Measurements from ENCODE around the gene ZMYM4. TPM values are rescaled to one million over a fixed set of nuclear protein-coding genes. Genes with fewer than 3 reads are reported as not detected.
A peak's percentile ranks its signal among the peaks of the same experiment; 100 is the strongest.

The ZMYM4 gene
- total and polyA plus RNA-seq, 4 donors: 9.0 to 63.8 (median 21.7) TPM

DNA sequence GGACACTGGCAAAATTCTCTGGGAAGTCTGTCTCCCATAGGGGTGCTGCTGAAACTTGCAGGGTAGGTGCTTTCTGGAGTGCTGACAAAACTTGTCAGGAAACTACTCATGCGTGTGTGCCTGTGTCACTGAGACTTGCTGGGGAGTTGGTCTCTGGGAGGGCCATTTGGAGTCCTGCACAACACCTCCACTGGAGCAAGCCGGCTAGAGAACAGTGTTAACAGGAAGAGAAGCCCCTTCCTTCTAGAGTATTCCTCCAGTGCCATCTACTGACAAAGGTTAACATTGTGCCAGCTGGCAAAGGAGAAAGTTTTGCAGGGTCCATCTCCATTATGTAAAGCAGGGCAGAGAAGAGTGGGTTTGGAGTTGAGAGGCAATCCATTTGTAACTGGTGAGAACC, 30.0 kb downstream of the ZMYM4 start:
- TF ChIP-seq, protein P1, sequence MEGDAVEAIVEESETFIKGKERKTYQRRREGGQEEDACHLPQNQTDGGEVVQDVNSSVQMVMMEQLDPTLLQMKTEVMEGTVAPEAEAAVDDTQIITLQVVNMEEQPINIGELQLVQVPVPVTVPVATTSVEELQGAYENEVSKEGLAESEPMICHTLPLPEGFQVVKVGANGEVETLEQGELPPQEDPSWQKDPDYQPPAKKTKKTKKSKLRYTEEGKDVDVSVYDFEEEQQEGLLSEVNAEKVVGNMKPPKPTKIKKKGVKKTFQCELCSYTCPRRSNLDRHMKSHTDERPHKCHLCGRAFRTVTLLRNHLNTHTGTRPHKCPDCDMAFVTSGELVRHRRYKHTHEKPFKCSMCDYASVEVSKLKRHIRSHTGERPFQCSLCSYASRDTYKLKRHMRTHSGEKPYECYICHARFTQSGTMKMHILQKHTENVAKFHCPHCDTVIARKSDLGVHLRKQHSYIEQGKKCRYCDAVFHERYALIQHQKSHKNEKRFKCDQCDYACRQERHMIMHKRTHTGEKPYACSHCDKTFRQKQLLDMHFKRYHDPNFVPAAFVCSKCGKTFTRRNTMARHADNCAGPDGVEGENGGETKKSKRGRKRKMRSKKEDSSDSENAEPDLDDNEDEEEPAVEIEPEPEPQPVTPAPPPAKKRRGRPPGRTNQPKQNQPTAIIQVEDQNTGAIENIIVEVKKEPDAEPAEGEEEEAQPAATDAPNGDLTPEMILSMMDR (IDR thresholded peaks at IDR 0.05; ENCODE audit: control extremely low read depth, extremely low read depth): peak; percentile 12
- no peak for ATAC-seq (ENCODE audit: insufficient read depth, low FRiP score)
- peak; percentile 23 to 72 (median 68) for DNase-seq
- Histone ChIP-seq H3K4me1 (ENCODE audit: control insufficient read depth in 5 of 5, insufficient read depth in 5 of 5, low read length in 5 of 5) (peaks cover 0 to 8% (median 0%) of the 10 kb centered on the region in 5 donors), H3K27ac (ENCODE audit: low read depth in 1 of 2, low read length in 1 of 2) (no peak overlapping the region), H3K9ac (ENCODE audit: insufficient read depth in 1 of 2, low read length in 2 of 2) (no peak overlapping the region), H3K4me3 (no peak overlapping the region), H3K9me3 (ENCODE audit: control insufficient read depth in 4 of 4, insufficient read depth in 3 of 4, low read length in 3 of 4) (no peaks in the 10 kb centered on the region), H3K27me3 (ENCODE audit: control insufficient read depth in 3 of 3, insufficient read depth in 3 of 3, low read length in 2 of 3) (no peaks in the 10 kb centered on the region), H3K36me3 (ENCODE audit: control insufficient read depth in 4 of 4, insufficient read depth in 4 of 4, low read length in 4 of 4) (peaks cover 3 to 8% (median 4%) of the 10 kb centered on the region in 4 donors)
- 14 to 21% methylated on average over 2 of the region's 2 CpGs for WGBS, 2 donors

DNA sequence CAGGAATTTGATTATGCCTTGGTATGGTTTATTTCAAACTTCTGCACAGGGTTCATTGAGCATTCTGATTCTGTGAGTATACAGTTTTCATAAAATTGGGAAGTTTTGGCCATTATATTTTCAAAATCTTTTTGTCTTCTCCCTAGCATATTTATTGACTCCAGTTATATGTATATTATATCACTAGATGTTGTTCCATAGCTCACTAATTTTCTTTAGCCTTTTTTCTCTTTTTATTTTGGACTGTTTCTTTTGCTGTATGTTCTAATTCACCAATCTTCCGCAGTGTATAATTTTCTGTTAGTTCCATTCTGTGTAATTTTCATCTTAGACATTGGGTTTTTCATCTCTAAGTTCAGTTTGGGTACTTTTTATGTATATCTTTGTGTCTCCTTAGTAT, 31.9 kb downstream of the ZMYM4 start:
- no peak overlapping the region for H3K9ac ChIP-seq (ENCODE audit: insufficient read depth in 1 of 2, low read length in 2 of 2)
- H3K4me3 ChIP-seq: no peak overlapping the region
- peaks cover 0 to 8% (median 0%) of the 10 kb centered on the region in 5 donors for H3K4me1 ChIP-seq (ENCODE audit: control insufficient read depth in 5 of 5, insufficient read depth in 5 of 5, low read length in 5 of 5)
- H3K27ac ChIP-seq (ENCODE audit: low read depth in 1 of 2, low read length in 1 of 2): no peak overlapping the region
- DNase-seq: no peak
- H3K9me3 ChIP-seq (ENCODE audit: control insufficient read depth in 4 of 4, insufficient read depth in 3 of 4, low read length in 3 of 4): no peaks in the 10 kb centered on the region
- H3K27me3 ChIP-seq (ENCODE audit: control insufficient read depth in 3 of 3, insufficient read depth in 3 of 3, low read length in 2 of 3): no peaks in the 10 kb centered on the region
- WGBS, 2 donors: 92 to 97% methylated on average over 1 of the region's 1 CpG
- H3K36me3 ChIP-seq (ENCODE audit: control insufficient read depth in 4 of 4, insufficient read depth in 4 of 4, low read length in 4 of 4): peaks cover 0 to 8% (median 4%) of the 10 kb centered on the region in 4 donors
- ATAC-seq (ENCODE audit: insufficient read depth, low FRiP score): no peak
- TF ChIP-seq, protein P1 (IDR thresholded peaks at IDR 0.05; ENCODE audit: control extremely low read depth, extremely low read depth): no peak

DNA sequence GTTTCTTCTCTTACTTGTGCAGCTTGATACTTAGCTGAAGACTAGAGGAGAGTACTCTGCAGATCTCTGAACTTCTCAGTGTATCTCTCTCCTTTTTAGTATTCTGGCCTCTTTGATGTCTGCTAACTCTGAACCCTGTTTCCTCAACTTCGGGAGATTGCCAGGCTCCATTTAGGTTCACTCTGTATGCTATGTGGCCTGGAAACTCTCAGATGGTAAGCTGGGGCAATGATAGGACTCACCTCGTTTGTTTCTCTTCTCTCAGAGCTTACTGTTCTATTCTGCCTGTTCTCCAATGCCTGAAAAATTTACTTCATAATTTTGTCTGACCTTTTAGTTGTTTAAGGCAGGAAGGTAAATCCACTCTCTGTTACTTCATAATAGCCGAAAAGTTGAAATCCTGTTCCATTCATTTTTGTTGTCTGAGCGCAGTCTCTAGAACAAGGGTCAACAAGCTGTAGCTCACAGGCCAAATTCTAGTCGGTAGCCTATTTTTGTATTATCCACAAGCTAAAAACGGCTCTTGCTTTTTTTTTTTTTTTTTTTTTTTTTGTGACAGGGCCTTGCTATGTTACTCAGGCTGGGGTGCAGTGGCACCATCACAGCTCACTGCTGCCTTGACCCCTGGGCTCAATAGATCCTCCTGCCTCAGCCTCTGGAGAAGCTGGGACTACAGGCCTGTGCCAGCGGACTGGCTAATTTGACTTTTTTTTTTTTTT, 33.3 kb downstream of the ZMYM4 start:
- H3K9me3 ChIP-seq (ENCODE audit: control insufficient read depth in 4 of 4, insufficient read depth in 3 of 4, low read length in 3 of 4): no peaks in the 10 kb centered on the region
- ATAC-seq (ENCODE audit: insufficient read depth, low FRiP score): no peak
- TF ChIP-seq, protein P1 (IDR thresholded peaks at IDR 0.05; ENCODE audit: control extremely low read depth, extremely low read depth): no peak
- H3K27me3 ChIP-seq (ENCODE audit: control insufficient read depth in 3 of 3, insufficient read depth in 3 of 3, low read length in 2 of 3): no peaks in the 10 kb centered on the region
- peaks cover 0 to 12% (median 0%) of the 10 kb centered on the region in 5 donors for H3K4me1 ChIP-seq (ENCODE audit: control insufficient read depth in 5 of 5, insufficient read depth in 5 of 5, low read length in 5 of 5)
- WGBS, 2 donors: 76 to 78% methylated on average over 7 of the region's 7 CpGs
- no peak for DNase-seq
- H3K4me3 ChIP-seq: no peak overlapping the region
- H3K9ac ChIP-seq (ENCODE audit: insufficient read depth in 1 of 2, low read length in 2 of 2): no peak overlapping the region
- H3K36me3 ChIP-seq (ENCODE audit: control insufficient read depth in 4 of 4, insufficient read depth in 4 of 4, low read length in 4 of 4): peaks cover 0 to 11% (median 1%) of the 10 kb centered on the region in 4 donors
- peak overlapping the region in 1 of 2 donors; percentile 66 for H3K27ac ChIP-seq (ENCODE audit: low read depth in 1 of 2, low read length in 1 of 2)
